ENCODE results near the gene FAM217B. TPM values are rescaled to one million over a fixed set of nuclear protein-coding genes. Genes with fewer than 3 reads are reported as not detected.

The FAM217B gene
- polyA plus RNA-seq, 1 donor = 22.7 TPM

- DNase-seq (ENCODE audit: low read depth) = no peak
These were observed 36.1 kb downstream of the FAM217B start for GRCh38 chr20:59976156-59976782.

- DNase-seq (ENCODE audit: low read depth) = no peak
These were observed 36.9 kb downstream of the FAM217B start for GRCh38 chr20:59977086-59977485.

- no peak for DNase-seq (ENCODE audit: low read depth)
These were observed 42.9 kb downstream of the FAM217B start for GRCh38 chr20:59983076-59983475.

GRCh38 chr20:59984541-59984940 lies 44.4 kb downstream of the FAM217B start:
- DNase-seq (ENCODE audit: low read depth) = no peak

GRCh38 chr20:59985164-59985563 lies 45.0 kb downstream of the FAM217B start:
- no peak for DNase-seq (ENCODE audit: low read depth)

- no peak for DNase-seq (ENCODE audit: low read depth)
These were observed 45.7 kb downstream of the FAM217B start for GRCh38 chr20:59985864-59986263.

- DNase-seq (ENCODE audit: low read depth) = no peak
These were observed 46.9 kb downstream of the FAM217B start for GRCh38 chr20:59987135-59987534.

GRCh38 chr20:59988141-59988540 lies 48.0 kb downstream of the FAM217B start:
- DNase-seq (ENCODE audit: low read depth) = no peak

GRCh38 chr20:59992526-59993084 lies 52.4 kb downstream of the FAM217B start:
- no peak for DNase-seq (ENCODE audit: low read depth)

- DNase-seq (ENCODE audit: low read depth) = no peak
These were observed 53.7 kb downstream of the FAM217B start for GRCh38 chr20:59993736-59994430.

GRCh38 chr20:59994697-59995122 lies 54.5 kb downstream of the FAM217B start:
- DNase-seq (ENCODE audit: low read depth) = no peak

GRCh38 chr20:59996108-59996507 lies 55.9 kb downstream of the FAM217B start:
- DNase-seq (ENCODE audit: low read depth) = no peak

- DNase-seq (ENCODE audit: low read depth) = no peak
These were observed 57.7 kb downstream of the FAM217B start for GRCh38 chr20:59997896-59998295.

Other genes starting within 250 kb of the FAM217B start
- 3.9 TPM for gene SYCP2, start 6.8 kb upstream of the FAM217B start, polyA plus RNA-seq (ENCODE audit: insufficient read length)
- 4.6 TPM for gene PPP1R3D, start 84 bp upstream of the FAM217B start, polyA plus RNA-seq (ENCODE audit: insufficient read length)
- gene CDH26, start 18.0 kb downstream of the FAM217B start, polyA plus RNA-seq (ENCODE audit: insufficient read length) = 0.95 TPM

Data from forelimb muscle (tissue), 1 donor.